ENCODE data around the gene TUBG1.

Gene TUBG1

DNA sequence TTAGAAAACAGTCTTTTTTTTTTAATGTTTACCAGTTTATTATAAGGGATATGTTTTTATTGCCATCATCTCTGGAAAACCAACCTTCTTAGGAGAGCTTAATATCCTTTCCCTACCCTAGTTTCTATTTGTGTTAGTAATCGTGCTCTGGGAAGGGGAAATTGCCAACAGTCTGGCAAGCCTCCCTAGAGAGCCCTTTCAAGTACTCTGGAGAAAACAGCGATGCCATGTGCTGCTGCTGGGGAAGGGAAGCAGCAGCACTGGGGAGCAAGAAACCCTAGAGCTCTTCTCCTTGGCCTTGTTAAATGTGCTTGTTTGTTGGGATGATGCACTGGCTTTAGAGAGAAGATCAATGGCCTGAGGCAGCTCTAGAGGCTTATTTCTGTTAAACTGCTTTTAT, 10.6 kb upstream of the TUBG1 start:
- TF ChIP-seq POLR2AphosphoS5 (IDR thresholded peaks at IDR 0.05; ENCODE audit: low read depth, low read length) (no peak), FOXP2 (optimal IDR thresholded peaks at IDR 0.05; ENCODE audit: borderline replicate concordance, extremely low read depth, extremely low read length, insufficient read depth) (no peak), TAF1 (IDR thresholded peaks at IDR 0.05; ENCODE audit: borderline replicate concordance, insufficient read depth, low read length) (no peak), SIN3A (IDR thresholded peaks at IDR 0.05; ENCODE audit: borderline replicate concordance, insufficient read depth, low read length) (no peak)
- TF ChIP-seq, protein P1, sequence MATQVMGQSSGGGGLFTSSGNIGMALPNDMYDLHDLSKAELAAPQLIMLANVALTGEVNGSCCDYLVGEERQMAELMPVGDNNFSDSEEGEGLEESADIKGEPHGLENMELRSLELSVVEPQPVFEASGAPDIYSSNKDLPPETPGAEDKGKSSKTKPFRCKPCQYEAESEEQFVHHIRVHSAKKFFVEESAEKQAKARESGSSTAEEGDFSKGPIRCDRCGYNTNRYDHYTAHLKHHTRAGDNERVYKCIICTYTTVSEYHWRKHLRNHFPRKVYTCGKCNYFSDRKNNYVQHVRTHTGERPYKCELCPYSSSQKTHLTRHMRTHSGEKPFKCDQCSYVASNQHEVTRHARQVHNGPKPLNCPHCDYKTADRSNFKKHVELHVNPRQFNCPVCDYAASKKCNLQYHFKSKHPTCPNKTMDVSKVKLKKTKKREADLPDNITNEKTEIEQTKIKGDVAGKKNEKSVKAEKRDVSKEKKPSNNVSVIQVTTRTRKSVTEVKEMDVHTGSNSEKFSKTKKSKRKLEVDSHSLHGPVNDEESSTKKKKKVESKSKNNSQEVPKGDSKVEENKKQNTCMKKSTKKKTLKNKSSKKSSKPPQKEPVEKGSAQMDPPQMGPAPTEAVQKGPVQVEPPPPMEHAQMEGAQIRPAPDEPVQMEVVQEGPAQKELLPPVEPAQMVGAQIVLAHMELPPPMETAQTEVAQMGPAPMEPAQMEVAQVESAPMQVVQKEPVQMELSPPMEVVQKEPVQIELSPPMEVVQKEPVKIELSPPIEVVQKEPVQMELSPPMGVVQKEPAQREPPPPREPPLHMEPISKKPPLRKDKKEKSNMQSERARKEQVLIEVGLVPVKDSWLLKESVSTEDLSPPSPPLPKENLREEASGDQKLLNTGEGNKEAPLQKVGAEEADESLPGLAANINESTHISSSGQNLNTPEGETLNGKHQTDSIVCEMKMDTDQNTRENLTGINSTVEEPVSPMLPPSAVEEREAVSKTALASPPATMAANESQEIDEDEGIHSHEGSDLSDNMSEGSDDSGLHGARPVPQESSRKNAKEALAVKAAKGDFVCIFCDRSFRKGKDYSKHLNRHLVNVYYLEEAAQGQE (IDR thresholded peaks at IDR 0.05; ENCODE audit: insufficient read depth in 1 of 2, low read depth in 2 of 2, low read length in 2 of 2) = no peak

DNA sequence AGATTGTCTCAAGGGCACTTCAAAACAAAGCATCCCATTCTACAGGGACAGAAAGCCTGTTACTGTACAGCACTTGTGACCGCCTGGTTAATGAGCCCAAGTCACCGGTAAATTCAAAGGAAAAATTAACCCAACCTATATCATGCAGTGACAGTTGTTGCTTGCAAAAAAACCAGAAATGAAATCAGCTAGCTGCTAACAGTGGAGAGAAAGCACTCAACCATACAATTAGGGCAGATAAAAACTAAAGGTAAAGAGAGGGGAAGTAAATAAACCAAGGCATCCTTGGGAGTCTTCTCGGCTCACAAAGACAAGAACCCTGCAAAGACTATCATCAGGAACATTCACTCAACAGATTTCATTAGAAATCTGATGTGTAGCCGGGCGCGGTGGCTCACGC, 6.2 kb upstream of the TUBG1 start:
- TF ChIP-seq POLR2AphosphoS5 (IDR thresholded peaks at IDR 0.05; ENCODE audit: low read depth, low read length) (no peak), TAF1 (IDR thresholded peaks at IDR 0.05; ENCODE audit: borderline replicate concordance, insufficient read depth, low read length) (no peak), FOXP2 (optimal IDR thresholded peaks at IDR 0.05; ENCODE audit: borderline replicate concordance, extremely low read depth, extremely low read length, insufficient read depth) (no peak), SIN3A (IDR thresholded peaks at IDR 0.05; ENCODE audit: borderline replicate concordance, insufficient read depth, low read length) (no peak)
- TF ChIP-seq, protein P1 (IDR thresholded peaks at IDR 0.05; ENCODE audit: insufficient read depth in 1 of 2, low read depth in 2 of 2, low read length in 2 of 2) = no peak

DNA sequence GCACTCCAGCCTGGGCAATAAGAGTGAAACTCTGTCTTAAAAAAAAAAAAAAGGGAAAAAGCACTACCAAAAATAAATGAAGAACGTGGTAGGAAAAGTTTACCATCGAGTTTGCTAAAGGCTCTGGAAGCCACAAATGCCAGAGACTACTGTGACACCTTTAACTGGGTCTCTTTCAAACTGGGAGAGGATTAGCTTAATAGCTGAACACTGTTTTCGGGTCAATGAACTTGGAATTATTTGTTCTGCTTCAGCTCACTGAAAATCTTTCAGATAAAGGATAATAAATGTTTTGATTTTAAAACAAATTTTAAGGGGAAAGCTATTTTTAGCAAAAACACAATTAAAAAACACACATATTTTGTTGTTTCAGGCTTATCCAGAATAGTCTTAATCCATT, 1.7 kb upstream of the TUBG1 start:
- TF ChIP-seq, protein P1 (IDR thresholded peaks at IDR 0.05; ENCODE audit: insufficient read depth in 1 of 2, low read depth in 2 of 2, low read length in 2 of 2) = no peak
- TF ChIP-seq FOXP2 (optimal IDR thresholded peaks at IDR 0.05; ENCODE audit: borderline replicate concordance, extremely low read depth, extremely low read length, insufficient read depth) (no peak), TAF1 (IDR thresholded peaks at IDR 0.05; ENCODE audit: borderline replicate concordance, insufficient read depth, low read length) (no peak), POLR2AphosphoS5 (IDR thresholded peaks at IDR 0.05; ENCODE audit: low read depth, low read length) (no peak), SIN3A (IDR thresholded peaks at IDR 0.05; ENCODE audit: borderline replicate concordance, insufficient read depth, low read length) (no peak)

DNA sequence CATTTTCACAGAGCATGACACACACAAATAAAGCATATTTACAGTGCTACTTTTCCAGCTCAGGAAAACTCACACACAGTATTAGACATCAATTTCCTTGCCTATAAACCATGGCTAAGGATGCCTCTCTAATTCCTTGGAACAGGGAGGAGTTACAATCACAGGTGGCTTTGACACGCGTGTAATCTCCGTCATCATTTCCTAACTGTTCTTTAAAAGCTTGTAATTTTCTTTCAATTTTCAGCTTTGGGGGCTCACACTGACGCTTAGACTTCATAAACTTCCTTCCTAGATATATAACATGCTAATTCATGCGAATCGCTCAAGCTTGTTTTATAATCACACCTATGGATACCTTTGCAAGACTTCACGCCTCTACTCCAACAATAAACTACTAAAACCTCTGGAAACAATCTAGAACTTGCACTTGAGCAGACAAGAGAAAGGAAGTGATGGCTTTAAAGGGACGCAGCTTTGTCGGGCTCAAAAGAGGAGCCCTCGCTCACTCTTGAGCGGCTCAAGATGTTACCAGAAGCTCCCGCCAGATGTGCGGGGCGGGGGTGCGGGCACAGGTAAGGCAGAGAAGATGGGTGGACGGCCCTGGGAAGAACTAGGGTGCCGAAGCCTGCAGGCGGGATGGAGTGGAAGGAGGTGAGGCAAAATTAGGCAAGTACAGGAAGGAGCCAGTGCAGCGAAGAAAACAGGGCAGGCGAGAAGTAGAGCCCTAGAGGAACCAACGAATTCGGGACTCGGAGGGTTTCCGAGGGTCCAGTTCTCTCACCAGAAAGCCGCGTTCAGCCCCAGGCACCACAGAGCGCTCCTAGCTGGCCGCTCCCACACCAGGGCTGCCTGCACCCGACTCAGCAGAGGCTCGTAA, 940 bp upstream of the TUBG1 start:
- TF ChIP-seq TAF1 (IDR thresholded peaks at IDR 0.05; ENCODE audit: borderline replicate concordance, insufficient read depth, low read length) (no peak), FOXP2 (optimal IDR thresholded peaks at IDR 0.05; ENCODE audit: borderline replicate concordance, extremely low read depth, extremely low read length, insufficient read depth) (no peak), SIN3A (IDR thresholded peaks at IDR 0.05; ENCODE audit: borderline replicate concordance, insufficient read depth, low read length) (no peak)
- TF ChIP-seq, protein P1 (IDR thresholded peaks at IDR 0.05; ENCODE audit: insufficient read depth in 1 of 2, low read depth in 2 of 2, low read length in 2 of 2) = no peak

Measured in PFSK-1 (cell line).